Measurements from ENCODE around the gene ZBTB17. TPM values are rescaled to one million over a fixed set of nuclear protein-coding genes. Genes with fewer than 3 reads are reported as not detected.

ZBTB17 gene
- total and polyA plus RNA-seq, 9 donors, result 3.7 to 45.7 (median 29.8) TPM

DNA sequence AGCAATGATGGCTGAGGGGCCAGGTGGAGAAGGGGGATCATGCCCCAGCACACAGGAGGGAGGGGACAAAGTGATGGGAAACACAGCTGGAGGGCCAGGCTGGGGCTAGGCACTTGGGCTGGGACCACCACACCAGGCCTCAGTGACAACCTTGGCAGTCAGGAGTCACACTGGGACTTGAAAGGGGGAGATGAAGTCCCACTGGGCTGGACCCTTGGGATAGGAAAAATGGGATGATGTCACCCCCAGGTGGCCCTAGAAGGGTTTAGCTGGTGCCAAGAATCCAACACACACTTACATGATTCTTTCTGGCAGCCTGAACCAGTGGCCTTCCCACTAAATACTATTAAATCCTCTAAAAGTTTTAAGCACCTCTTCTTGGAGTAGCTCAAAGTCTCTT, 17.1 kb downstream of the ZBTB17 start:
- TF ChIP-seq POLR2A (IDR thresholded peaks at IDR 0.05) (no peak), EP300 (IDR thresholded peaks at IDR 0.05) (no peak)
- TF ChIP-seq, protein P1, sequence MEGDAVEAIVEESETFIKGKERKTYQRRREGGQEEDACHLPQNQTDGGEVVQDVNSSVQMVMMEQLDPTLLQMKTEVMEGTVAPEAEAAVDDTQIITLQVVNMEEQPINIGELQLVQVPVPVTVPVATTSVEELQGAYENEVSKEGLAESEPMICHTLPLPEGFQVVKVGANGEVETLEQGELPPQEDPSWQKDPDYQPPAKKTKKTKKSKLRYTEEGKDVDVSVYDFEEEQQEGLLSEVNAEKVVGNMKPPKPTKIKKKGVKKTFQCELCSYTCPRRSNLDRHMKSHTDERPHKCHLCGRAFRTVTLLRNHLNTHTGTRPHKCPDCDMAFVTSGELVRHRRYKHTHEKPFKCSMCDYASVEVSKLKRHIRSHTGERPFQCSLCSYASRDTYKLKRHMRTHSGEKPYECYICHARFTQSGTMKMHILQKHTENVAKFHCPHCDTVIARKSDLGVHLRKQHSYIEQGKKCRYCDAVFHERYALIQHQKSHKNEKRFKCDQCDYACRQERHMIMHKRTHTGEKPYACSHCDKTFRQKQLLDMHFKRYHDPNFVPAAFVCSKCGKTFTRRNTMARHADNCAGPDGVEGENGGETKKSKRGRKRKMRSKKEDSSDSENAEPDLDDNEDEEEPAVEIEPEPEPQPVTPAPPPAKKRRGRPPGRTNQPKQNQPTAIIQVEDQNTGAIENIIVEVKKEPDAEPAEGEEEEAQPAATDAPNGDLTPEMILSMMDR (IDR thresholded peaks at IDR 0.05), result no peak
- no peak overlapping the region for H3K27ac ChIP-seq
- no peaks in the 10 kb centered on the region for H3K27me3 ChIP-seq
- H3K4me3 ChIP-seq, result no peak overlapping the region
- peak in 1 of 5 donors; percentile 29 for DNase-seq
- H3K9me3 ChIP-seq, result no peaks in the 10 kb centered on the region
- H3K4me1 ChIP-seq (ENCODE audit: insufficient read depth), result peaks cover 9% of the 10 kb centered on the region
- intact Hi-C loops (cut with DNase I), result no loop called here
- H3K36me3 ChIP-seq, result no peaks in the 10 kb centered on the region

DNA sequence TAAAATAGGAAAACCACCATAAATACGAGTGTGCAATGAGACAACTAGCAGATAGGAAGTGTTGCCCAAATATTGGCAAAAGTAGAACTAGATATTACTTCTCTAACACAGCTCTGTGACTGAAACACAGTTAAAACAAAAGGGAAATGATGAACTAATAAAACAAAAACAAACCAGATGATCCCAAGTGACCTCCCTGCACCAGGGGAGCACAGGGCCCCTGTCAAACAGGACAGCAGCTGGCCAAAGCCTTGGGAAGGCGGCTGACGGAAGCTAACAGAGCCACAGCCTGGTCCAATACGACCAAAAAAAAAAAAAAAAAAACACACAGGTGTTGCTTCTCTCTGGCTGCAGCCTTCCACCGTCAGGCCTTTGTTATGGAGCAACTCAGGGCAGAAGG, 17.8 kb downstream of the ZBTB17 start:
- H3K4me1 ChIP-seq (ENCODE audit: insufficient read depth), result peaks cover 13% of the 10 kb centered on the region
- intact Hi-C loops (cut with DNase I), result no loop called here
- H3K36me3 ChIP-seq, result no peaks in the 10 kb centered on the region
- DNase-seq, result no peak
- WGBS, 3 donors, result 65 to 67% (median 67%) methylated on average over 5 of the region's 5 CpGs
- no peaks in the 10 kb centered on the region for H3K27me3 ChIP-seq
- H3K27ac ChIP-seq, result no peak overlapping the region
- no peak overlapping the region for H3K4me3 ChIP-seq
- H3K9me3 ChIP-seq, result no peaks in the 10 kb centered on the region
- TF ChIP-seq POLR2A (IDR thresholded peaks at IDR 0.05) (no peak), EP300 (IDR thresholded peaks at IDR 0.05) (no peak)
- TF ChIP-seq, protein P1 (IDR thresholded peaks at IDR 0.05), result no peak

DNA sequence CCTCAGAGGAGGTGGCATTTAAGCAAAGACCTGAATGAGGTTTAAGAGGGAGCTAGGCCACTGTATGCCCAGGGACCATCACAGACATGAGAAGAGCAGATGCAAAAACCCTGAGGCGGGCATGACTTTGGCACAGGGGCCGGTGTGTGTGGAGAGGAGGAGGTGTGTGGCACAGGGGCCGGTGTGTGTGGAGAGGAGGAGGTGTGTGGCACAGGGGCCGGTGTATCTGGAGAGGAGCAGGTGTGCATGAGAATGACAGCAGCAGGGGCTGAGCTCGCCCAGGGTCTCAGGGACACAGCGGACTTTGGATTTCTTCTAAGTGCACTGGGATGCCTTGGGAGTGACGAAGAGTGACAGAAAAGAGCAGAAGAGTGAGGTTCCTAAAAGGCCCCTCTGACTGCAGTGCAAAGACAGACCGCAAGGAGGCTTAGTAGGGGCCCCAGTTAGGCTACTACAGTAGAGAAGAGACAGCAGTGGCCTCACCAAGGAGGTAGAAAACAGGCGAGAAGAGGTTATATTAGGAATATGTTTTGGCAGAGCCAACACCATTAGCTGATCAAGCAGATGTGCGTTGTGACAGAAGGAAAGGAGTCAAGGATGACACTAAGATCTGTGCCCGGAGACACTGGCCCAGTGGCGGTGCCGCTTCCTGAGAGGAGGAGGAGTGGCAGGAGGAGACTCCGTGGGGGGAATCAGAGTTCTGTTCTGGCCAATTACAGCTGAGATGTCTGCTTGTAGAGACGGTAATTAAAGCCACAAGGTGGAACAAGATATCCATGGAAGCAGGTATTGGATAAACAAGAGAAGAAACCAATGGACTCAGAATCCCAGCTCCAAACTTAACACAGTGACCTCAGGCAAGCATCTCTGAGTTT, 18.4 kb downstream of the ZBTB17 start:
- TF ChIP-seq POLR2A (IDR thresholded peaks at IDR 0.05) (no peak), EP300 (IDR thresholded peaks at IDR 0.05) (no peak)
- TF ChIP-seq, protein P1 (IDR thresholded peaks at IDR 0.05), result no peak
- H3K36me3 ChIP-seq, result no peaks in the 10 kb centered on the region
- no peaks in the 10 kb centered on the region for H3K27me3 ChIP-seq
- peak in 1 of 5 donors; percentile 17 for DNase-seq
- no peaks in the 10 kb centered on the region for H3K9me3 ChIP-seq
- H3K4me3 ChIP-seq, result no peak overlapping the region
- H3K4me1 ChIP-seq (ENCODE audit: insufficient read depth), result peaks cover 9% of the 10 kb centered on the region
- no peak overlapping the region for H3K27ac ChIP-seq
- WGBS, 3 donors, result 84 to 86% (median 84%) methylated on average over 15 of the region's 15 CpGs
- intact Hi-C loops (cut with DNase I), result no loop called here

DNA sequence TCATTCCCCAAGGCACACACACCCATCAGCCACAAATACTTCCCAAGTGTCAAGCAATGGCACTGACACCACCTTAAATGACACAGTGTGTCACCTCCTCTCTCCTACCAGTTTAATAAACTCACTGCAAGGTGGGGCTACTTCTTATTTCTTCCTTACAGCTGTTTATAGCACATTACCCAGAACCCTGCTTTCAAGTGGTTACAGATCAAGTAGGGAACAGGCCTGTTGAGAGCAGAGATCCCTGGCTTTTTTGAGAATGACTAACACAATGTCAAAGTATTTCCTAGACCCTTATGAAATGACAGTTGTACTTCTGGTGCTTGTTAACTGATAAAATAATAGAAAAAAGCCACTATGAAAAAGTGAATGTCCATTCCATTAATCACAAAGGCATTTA, 19.8 kb downstream of the ZBTB17 start:
- intact Hi-C loops (cut with DNase I), result no loop called here

More for the DNA sequence above, 19.8 kb downstream of the ZBTB17 start:
- no peaks in the 10 kb centered on the region for H3K9me3 ChIP-seq
- no peak overlapping the region for H3K27ac ChIP-seq
- H3K4me3 ChIP-seq, result no peak overlapping the region
- no peak for TF ChIP-seq EP300 (IDR thresholded peaks at IDR 0.05)
- no peak for TF ChIP-seq POLR2A (IDR thresholded peaks at IDR 0.05)
- TF ChIP-seq, protein P1 (IDR thresholded peaks at IDR 0.05), result no peak
- peaks cover 16% of the 10 kb centered on the region for H3K4me1 ChIP-seq (ENCODE audit: insufficient read depth)
- DNase-seq, result no peak
- H3K36me3 ChIP-seq, result no peaks in the 10 kb centered on the region
- no peaks in the 10 kb centered on the region for H3K27me3 ChIP-seq
